SK-N-SH treated with all-trans-retinoic acid at 6 μM for 48 hours (cell line): Measurements from ENCODE around the gene MRC1.

Source experiments
- ATAC-seq: fragments of 200-7000 bp; cut with Tn5 transposase; 3 replicates; pipeline ENCODE4 v1.9.1; 2020; ENCODE audit warnings: mild to moderate bottlenecking, moderate library complexity
- ARNTL ChIP-seq: fragments of 450-650 bp; formaldehyde crosslinking; IDR thresholded peaks from 2 replicates; pipeline ENCODE4 v1.5.0; 2020; ENCODE audit warnings: low read depth, mild to moderate bottlenecking, moderate library complexity, borderline replicate concordance
- BACH2 ChIP-seq: fragments of 250-450 bp; sonication (Bioruptor Pico); IDR thresholded peaks from 2 replicates; pipeline ENCODE4 v1.9.0; 2021; ENCODE audit warnings: mild to moderate bottlenecking, borderline replicate concordance
- CSDC2 ChIP-seq: fragments of 250-450 bp; sonication (Bioruptor Pico); IDR thresholded peaks from 2 replicates; pipeline ENCODE4 v1.5.0; 2020; ENCODE audit warnings: mild to moderate bottlenecking, moderate library complexity
- ESRRG ChIP-seq: fragments of 250-450 bp; sonication (Bioruptor Pico); IDR thresholded peaks from 2 replicates; pipeline ENCODE4 v1.6.1; 2021; ENCODE audit warnings: mild to moderate bottlenecking
- ISL1 ChIP-seq: fragments of 250-450 bp; sonication (Bioruptor Pico); IDR thresholded peaks from 2 replicates; pipeline ENCODE4 v2.1.2; 2022; ENCODE audit warnings: mild to moderate bottlenecking, moderate library complexity
- OSR1 ChIP-seq: fragments of 250-450 bp; sonication (Bioruptor Pico); IDR thresholded peaks from 2 replicates; pipeline ENCODE4 v1.8.0; 2022; ENCODE audit warnings: moderate library complexity, mild to moderate bottlenecking, inconsistent platforms
- PPARA ChIP-seq: fragments of 250-450 bp; sonication (Bioruptor Pico); IDR thresholded peaks from 2 replicates; pipeline ENCODE4 v1.5.0; 2020; ENCODE audit warnings: mild to moderate bottlenecking, borderline replicate concordance
- RARB ChIP-seq: fragments of 250-450 bp; sonication (Bioruptor Pico); IDR thresholded peaks from 2 replicates; pipeline ENCODE4 v1.8.0; 2021; ENCODE audit warnings: mild to moderate bottlenecking, moderate library complexity
- SNAI2 ChIP-seq: fragments of 250-450 bp; sonication (Bioruptor Pico); IDR thresholded peaks from 2 replicates; pipeline ENCODE4 v1.5.0; 2020; ENCODE audit warnings: mild to moderate bottlenecking, moderate library complexity
- TCF4 ChIP-seq: fragments of 250-450 bp; sonication (Bioruptor Pico); IDR thresholded peaks from 2 replicates; pipeline ENCODE4 v1.8.0; 2021; ENCODE audit warnings: mild to moderate bottlenecking, moderate library complexity, borderline replicate concordance
- TOX ChIP-seq: fragments of 250-450 bp; sonication (Bioruptor Pico); IDR thresholded peaks from 2 replicates; pipeline ENCODE4 v1.8.0; 2021; ENCODE audit warnings: mild to moderate bottlenecking, moderate library complexity, borderline replicate concordance
- ZC3H10 ChIP-seq: fragments of 250-450 bp; sonication (Bioruptor Pico); IDR thresholded peaks from 2 replicates; pipeline ENCODE4 v1.5.1; 2021; ENCODE audit warnings: mild to moderate bottlenecking, moderate library complexity
- ZFP3 ChIP-seq: fragments of 250-450 bp; sonication (Bioruptor Pico); IDR thresholded peaks from 2 replicates; pipeline ENCODE4 v1.5.0; 2020; ENCODE audit warnings: mild to moderate bottlenecking, moderate library complexity
- ZFP30 ChIP-seq: fragments of 450-650 bp; formaldehyde crosslinking; IDR thresholded peaks from 2 replicates; pipeline ENCODE4 v1.5.0; 2022; ENCODE audit warnings: mild to moderate bottlenecking, moderate library complexity
- ZNF565 ChIP-seq: fragments of 450-650 bp; formaldehyde crosslinking; conservative IDR thresholded peaks from 2 replicates; pipeline ENCODE4 v1.5.0; 2020; ENCODE audit warnings: low read depth, mild to moderate bottlenecking, moderate library complexity
- ZNF70 ChIP-seq: fragments of 450-650 bp; formaldehyde crosslinking; IDR thresholded peaks from 2 replicates; pipeline ENCODE4 v1.5.0; 2020; ENCODE audit warnings: mild to moderate bottlenecking, moderate library complexity
- ZNF8 ChIP-seq: fragments of 450-650 bp; formaldehyde crosslinking; IDR thresholded peaks from 2 replicates; pipeline ENCODE4 v1.5.0; 2020; ENCODE audit warnings: mild to moderate bottlenecking, moderate library complexity
- TF ChIP-seq, protein P1 (sequence below): fragments of 250-450 bp; sonication (Bioruptor Pico); IDR thresholded peaks from 2 replicates; pipeline ENCODE4 v1.8.0; 2020; ENCODE audit warnings: mild to moderate bottlenecking, moderate library complexity, borderline replicate concordance
- TF ChIP-seq, protein P2 (sequence below): fragments of 250-450 bp; sonication (Bioruptor Pico); IDR thresholded peaks from 2 replicates; pipeline ENCODE4 v1.5.1; 2020; ENCODE audit warnings: low read depth, mild to moderate bottlenecking, moderate library complexity
- TF ChIP-seq, protein P3 (sequence below): fragments of 250-450 bp; sonication (Bioruptor Pico); IDR thresholded peaks from 2 replicates; pipeline ENCODE4 v1.5.0; 2020; ENCODE audit warnings: mild to moderate bottlenecking, moderate library complexity
- TF ChIP-seq, protein P4 (sequence below): fragments of 250-450 bp; sonication (Bioruptor Pico); IDR thresholded peaks from 2 replicates; pipeline ENCODE4 v1.5.1; 2021; ENCODE audit warnings: mild to moderate bottlenecking, moderate library complexity
- TF ChIP-seq, protein P5 (sequence below): fragments of 250-450 bp; sonication (Bioruptor Pico); IDR thresholded peaks from 2 replicates; pipeline ENCODE4 v1.8.0; 2021; ENCODE audit warnings: low read depth, mild to moderate bottlenecking, moderate library complexity, borderline replicate concordance

Gene MRC1

DNA sequence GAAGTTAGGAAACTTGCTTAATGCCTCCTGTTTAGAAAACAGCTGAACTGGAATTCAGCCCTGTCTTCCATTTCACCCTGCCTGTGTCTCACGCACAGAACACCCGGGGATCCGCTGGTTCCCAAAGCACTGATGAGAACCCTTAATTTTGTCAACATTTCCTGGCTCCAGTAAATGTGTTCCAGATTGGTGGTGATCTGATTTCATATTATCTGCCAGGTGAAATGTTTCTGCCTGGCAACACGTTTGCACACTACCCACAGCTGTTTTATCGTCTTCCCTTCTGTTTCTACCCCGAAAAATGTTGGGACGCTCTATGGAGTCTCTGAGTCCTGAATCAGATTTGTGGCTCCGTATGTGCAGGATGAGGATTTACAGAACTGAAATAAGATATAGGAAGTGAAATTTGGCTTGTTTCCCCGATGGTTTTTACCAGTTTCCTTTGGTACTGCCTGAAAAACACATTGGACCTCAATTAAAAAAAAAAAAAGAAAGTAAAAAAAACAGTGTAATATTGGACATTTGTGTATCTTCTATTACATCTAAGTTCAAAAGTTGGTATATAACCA, 29.0 kb downstream of the MRC1 start:
- no peak for TF ChIP-seq ZNF565 (CRISPR knock-in tag)
- TF ChIP-seq, protein P1, sequence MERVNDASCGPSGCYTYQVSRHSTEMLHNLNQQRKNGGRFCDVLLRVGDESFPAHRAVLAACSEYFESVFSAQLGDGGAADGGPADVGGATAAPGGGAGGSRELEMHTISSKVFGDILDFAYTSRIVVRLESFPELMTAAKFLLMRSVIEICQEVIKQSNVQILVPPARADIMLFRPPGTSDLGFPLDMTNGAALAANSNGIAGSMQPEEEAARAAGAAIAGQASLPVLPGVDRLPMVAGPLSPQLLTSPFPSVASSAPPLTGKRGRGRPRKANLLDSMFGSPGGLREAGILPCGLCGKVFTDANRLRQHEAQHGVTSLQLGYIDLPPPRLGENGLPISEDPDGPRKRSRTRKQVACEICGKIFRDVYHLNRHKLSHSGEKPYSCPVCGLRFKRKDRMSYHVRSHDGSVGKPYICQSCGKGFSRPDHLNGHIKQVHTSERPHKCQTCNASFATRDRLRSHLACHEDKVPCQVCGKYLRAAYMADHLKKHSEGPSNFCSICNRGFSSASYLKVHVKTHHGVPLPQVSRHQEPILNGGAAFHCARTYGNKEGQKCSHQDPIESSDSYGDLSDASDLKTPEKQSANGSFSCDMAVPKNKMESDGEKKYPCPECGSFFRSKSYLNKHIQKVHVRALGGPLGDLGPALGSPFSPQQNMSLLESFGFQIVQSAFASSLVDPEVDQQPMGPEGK (CRISPR knock-in tag) = no peak
- no peak for TF ChIP-seq ZC3H10
- TF ChIP-seq ESRRG = no peak
- TF ChIP-seq ZFP3 (CRISPR knock-in tag) = no peak
- no peak for TF ChIP-seq ISL1 (CRISPR knock-in tag)
- TF ChIP-seq TCF4 (CRISPR knock-in tag) = no peak
- TF ChIP-seq OSR1 (CRISPR knock-in tag) = no peak
- TF ChIP-seq CSDC2 = no peak
- no peak for TF ChIP-seq BACH2 (CRISPR knock-in tag)
- TF ChIP-seq ZNF8 (CRISPR knock-in tag) = no peak
- TF ChIP-seq SNAI2 (CRISPR knock-in tag) = no peak
- no peak for TF ChIP-seq ZNF70 (CRISPR knock-in tag)
- no peak for TF ChIP-seq TOX (CRISPR knock-in tag)
- TF ChIP-seq, protein P2, sequence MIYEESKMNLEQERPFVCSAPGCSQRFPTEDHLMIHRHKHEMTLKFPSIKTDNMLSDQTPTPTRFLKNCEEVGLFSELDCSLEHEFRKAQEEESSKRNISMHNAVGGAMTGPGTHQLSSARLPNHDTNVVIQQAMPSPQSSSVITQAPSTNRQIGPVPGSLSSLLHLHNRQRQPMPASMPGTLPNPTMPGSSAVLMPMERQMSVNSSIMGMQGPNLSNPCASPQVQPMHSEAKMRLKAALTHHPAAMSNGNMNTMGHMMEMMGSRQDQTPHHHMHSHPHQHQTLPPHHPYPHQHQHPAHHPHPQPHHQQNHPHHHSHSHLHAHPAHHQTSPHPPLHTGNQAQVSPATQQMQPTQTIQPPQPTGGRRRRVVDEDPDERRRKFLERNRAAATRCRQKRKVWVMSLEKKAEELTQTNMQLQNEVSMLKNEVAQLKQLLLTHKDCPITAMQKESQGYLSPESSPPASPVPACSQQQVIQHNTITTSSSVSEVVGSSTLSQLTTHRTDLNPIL (CRISPR knock-in tag) = no peak
- TF ChIP-seq, protein P3, sequence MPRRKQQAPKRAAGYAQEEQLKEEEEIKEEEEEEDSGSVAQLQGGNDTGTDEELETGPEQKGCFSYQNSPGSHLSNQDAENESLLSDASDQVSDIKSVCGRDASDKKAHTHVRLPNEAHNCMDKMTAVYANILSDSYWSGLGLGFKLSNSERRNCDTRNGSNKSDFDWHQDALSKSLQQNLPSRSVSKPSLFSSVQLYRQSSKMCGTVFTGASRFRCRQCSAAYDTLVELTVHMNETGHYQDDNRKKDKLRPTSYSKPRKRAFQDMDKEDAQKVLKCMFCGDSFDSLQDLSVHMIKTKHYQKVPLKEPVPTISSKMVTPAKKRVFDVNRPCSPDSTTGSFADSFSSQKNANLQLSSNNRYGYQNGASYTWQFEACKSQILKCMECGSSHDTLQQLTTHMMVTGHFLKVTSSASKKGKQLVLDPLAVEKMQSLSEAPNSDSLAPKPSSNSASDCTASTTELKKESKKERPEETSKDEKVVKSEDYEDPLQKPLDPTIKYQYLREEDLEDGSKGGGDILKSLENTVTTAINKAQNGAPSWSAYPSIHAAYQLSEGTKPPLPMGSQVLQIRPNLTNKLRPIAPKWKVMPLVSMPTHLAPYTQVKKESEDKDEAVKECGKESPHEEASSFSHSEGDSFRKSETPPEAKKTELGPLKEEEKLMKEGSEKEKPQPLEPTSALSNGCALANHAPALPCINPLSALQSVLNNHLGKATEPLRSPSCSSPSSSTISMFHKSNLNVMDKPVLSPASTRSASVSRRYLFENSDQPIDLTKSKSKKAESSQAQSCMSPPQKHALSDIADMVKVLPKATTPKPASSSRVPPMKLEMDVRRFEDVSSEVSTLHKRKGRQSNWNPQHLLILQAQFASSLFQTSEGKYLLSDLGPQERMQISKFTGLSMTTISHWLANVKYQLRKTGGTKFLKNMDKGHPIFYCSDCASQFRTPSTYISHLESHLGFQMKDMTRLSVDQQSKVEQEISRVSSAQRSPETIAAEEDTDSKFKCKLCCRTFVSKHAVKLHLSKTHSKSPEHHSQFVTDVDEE (CRISPR knock-in tag) = no peak
- TF ChIP-seq, protein P4, sequence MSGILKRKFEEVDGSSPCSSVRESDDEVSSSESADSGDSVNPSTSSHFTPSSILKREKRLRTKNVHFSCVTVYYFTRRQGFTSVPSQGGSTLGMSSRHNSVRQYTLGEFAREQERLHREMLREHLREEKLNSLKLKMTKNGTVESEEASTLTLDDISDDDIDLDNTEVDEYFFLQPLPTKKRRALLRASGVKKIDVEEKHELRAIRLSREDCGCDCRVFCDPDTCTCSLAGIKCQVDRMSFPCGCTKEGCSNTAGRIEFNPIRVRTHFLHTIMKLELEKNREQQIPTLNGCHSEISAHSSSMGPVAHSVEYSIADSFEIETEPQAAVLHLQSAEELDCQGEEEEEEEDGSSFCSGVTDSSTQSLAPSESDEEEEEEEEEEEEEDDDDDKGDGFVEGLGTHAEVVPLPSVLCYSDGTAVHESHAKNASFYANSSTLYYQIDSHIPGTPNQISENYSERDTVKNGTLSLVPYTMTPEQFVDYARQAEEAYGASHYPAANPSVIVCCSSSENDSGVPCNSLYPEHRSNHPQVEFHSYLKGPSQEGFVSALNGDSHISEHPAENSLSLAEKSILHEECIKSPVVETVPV (CRISPR knock-in tag) = no peak
- TF ChIP-seq, all 23 proteins: peak for 0
- no peak for ATAC-seq

DNA sequence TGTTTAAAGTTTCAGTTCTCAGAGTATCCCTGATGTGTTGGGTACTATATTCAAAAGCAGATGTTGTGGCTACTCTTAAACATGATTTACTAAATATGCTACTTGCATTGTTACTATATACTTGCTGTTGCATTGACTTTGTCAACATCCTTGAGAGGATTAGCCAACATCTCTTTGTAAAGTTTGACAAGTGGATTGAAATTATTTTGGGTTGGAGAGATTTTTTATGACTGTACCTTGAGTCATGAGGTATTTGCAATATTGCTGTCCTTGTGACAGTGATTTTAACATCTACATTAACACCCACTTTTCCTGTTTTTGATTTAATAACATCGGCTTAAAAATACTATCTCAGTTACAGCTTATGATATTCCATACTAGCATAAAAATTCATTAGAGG, 31.9 kb downstream of the MRC1 start:
- ATAC-seq = no peak
- TF ChIP-seq, protein P5, sequence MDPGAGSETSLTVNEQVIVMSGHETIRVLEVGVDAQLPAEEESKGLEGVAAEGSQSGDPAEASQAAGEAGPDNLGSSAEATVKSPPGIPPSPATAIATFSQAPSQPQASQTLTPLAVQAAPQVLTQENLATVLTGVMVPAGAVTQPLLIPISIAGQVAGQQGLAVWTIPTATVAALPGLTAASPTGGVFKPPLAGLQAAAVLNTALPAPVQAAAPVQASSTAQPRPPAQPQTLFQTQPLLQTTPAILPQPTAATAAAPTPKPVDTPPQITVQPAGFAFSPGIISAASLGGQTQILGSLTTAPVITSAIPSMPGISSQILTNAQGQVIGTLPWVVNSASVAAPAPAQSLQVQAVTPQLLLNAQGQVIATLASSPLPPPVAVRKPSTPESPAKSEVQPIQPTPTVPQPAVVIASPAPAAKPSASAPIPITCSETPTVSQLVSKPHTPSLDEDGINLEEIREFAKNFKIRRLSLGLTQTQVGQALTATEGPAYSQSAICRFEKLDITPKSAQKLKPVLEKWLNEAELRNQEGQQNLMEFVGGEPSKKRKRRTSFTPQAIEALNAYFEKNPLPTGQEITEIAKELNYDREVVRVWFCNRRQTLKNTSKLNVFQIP (CRISPR knock-in tag) = no peak
- TF ChIP-seq ESRRG = no peak
- no peak for TF ChIP-seq OSR1 (CRISPR knock-in tag)
- no peak for TF ChIP-seq RARB (CRISPR knock-in tag)
- no peak for TF ChIP-seq ZFP3 (CRISPR knock-in tag)
- TF ChIP-seq, protein P1 (CRISPR knock-in tag) = no peak
- TF ChIP-seq TOX (CRISPR knock-in tag) = no peak
- TF ChIP-seq ZNF565 (CRISPR knock-in tag) = no peak
- no peak for TF ChIP-seq ZNF70 (CRISPR knock-in tag)
- TF ChIP-seq CSDC2 = no peak
- TF ChIP-seq BACH2 (CRISPR knock-in tag) = no peak
- TF ChIP-seq ZNF8 (CRISPR knock-in tag) = no peak
- no peak for TF ChIP-seq ARNTL (CRISPR knock-in tag)
- TF ChIP-seq, protein P3 (CRISPR knock-in tag) = no peak
- no peak for TF ChIP-seq ZFP30 (CRISPR knock-in tag)
- no peak for TF ChIP-seq ISL1 (CRISPR knock-in tag)
- TF ChIP-seq SNAI2 (CRISPR knock-in tag) = no peak
- no peak for TF ChIP-seq TCF4 (CRISPR knock-in tag)
- TF ChIP-seq PPARA (CRISPR knock-in tag) = no peak
